ENCODE measurements around the gene DNHD1. TPM values are rescaled to one million over a fixed set of nuclear protein-coding genes. Genes with fewer than 3 reads are reported as not detected.

Gene DNHD1
- total RNA-seq, 1 donor from 2014 or later = 7.0 TPM

DNA sequence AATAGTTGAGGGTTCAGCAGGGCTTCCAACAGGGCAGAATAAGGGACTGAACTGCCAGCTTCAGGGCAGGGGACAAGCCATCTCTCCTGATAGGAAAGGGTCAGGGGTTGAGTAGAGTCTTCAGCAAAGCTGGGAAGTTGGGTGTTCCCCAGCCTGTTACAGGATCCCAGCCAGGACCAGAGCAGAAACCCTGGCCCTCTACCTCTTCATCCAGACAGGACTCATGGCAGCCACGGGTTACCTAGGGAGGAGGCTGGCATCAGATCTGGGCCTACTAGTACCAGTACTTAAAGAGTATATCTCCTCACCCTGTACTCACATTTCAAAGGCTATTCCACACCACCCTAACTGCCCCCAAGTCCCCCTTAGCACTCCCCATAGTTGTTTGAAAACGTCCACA is 117.4 kb downstream of the DNHD1 start:
- Mint-ChIP-seq H3K27ac (no peak overlapping the region), H3K9me3 (ENCODE audit: low read depth) (no peaks in the 10 kb centered on the region), H3K27me3 (no peaks in the 10 kb centered on the region), H3K36me3 (ENCODE audit: insufficient read depth) (peaks cover 12% of the 10 kb centered on the region), H3K4me1 (ENCODE audit: low read depth) (peaks cover 9% of the 10 kb centered on the region), H3K4me3 (ENCODE audit: low read depth) (no peak overlapping the region)
- no peak for DNase-seq (ENCODE audit: low spot score, unreplicated experiment)
- TF ChIP-seq, protein P1, sequence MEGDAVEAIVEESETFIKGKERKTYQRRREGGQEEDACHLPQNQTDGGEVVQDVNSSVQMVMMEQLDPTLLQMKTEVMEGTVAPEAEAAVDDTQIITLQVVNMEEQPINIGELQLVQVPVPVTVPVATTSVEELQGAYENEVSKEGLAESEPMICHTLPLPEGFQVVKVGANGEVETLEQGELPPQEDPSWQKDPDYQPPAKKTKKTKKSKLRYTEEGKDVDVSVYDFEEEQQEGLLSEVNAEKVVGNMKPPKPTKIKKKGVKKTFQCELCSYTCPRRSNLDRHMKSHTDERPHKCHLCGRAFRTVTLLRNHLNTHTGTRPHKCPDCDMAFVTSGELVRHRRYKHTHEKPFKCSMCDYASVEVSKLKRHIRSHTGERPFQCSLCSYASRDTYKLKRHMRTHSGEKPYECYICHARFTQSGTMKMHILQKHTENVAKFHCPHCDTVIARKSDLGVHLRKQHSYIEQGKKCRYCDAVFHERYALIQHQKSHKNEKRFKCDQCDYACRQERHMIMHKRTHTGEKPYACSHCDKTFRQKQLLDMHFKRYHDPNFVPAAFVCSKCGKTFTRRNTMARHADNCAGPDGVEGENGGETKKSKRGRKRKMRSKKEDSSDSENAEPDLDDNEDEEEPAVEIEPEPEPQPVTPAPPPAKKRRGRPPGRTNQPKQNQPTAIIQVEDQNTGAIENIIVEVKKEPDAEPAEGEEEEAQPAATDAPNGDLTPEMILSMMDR (IDR thresholded peaks at IDR 0.05; ENCODE audit: unreplicated experiment) = no peak

DNA sequence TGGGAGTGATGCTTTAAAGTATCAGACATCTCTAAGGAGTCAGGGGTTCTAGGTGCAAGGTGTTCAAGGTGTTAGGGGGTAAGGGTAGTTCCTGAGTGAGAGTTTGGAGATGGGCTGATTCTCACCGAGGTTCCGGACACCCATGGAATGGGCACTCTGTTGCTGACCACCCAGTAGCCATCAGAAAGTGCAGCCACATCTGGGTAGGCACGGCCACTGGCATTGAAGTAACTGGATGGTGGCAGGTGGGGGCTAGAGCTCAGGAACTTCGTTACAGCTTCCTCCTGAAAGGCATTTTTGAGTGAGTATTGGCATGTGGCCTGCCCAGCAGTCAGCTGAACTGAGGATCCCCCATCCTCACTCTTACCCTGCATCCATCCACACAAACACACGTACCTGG is 118.0 kb downstream of the DNHD1 start:
- no peaks in the 10 kb centered on the region for H3K27me3 Mint-ChIP-seq
- H3K4me3 Mint-ChIP-seq (ENCODE audit: low read depth) = no peak overlapping the region
- H3K4me1 Mint-ChIP-seq (ENCODE audit: low read depth) = peaks cover 9% of the 10 kb centered on the region
- TF ChIP-seq, protein P1 (IDR thresholded peaks at IDR 0.05; ENCODE audit: unreplicated experiment) = no peak
- H3K36me3 Mint-ChIP-seq (ENCODE audit: insufficient read depth) = peaks cover 6% of the 10 kb centered on the region
- H3K27ac Mint-ChIP-seq = no peak overlapping the region
- no peaks in the 10 kb centered on the region for H3K9me3 Mint-ChIP-seq (ENCODE audit: low read depth)
- DNase-seq (ENCODE audit: low spot score, unreplicated experiment) = no peak

DNA sequence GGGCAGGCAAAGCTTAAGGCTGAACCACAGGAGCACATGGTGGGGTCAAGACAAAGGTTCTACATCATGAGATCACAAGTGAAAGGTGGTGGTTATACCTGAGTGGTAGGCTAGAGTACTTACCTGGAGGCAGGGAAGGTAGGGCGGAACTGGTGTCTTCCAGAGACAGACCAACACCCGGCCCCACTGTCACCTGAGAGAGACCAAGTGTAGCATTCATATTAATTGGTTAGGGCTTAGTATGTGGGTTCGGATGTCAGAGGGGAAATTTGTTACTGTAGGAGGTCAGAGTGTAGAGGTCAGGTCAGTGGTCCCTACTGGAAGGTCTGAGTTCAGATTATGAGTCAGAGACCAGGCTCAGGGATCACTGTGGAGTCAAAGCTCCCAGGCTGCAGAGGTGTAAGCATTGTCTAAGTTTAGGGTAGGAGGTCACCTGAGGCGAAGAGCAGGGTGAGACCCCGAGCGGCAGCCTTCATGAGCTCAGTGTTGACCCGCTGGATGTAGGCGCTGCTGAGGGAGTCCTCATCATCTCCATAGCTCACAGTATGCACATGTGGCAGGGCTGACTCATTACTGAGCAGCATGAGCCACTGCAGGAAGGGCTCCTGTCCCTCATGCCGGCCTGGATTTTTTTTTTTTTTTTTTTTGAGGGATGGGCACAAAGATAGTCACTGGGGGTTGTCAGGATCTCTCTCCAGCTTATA is 119.0 kb downstream of the DNHD1 start:
- TF ChIP-seq, protein P1 (IDR thresholded peaks at IDR 0.05; ENCODE audit: unreplicated experiment) = no peak
- Mint-ChIP-seq H3K4me1 (ENCODE audit: low read depth) (peaks cover 6% of the 10 kb centered on the region), H3K27ac (no peak overlapping the region), H3K4me3 (ENCODE audit: low read depth) (no peak overlapping the region), H3K27me3 (no peaks in the 10 kb centered on the region), H3K36me3 (ENCODE audit: insufficient read depth) (peaks cover 2% of the 10 kb centered on the region), H3K9me3 (ENCODE audit: low read depth) (no peaks in the 10 kb centered on the region)
- DNase-seq (ENCODE audit: low spot score, unreplicated experiment) = no peak

DNA sequence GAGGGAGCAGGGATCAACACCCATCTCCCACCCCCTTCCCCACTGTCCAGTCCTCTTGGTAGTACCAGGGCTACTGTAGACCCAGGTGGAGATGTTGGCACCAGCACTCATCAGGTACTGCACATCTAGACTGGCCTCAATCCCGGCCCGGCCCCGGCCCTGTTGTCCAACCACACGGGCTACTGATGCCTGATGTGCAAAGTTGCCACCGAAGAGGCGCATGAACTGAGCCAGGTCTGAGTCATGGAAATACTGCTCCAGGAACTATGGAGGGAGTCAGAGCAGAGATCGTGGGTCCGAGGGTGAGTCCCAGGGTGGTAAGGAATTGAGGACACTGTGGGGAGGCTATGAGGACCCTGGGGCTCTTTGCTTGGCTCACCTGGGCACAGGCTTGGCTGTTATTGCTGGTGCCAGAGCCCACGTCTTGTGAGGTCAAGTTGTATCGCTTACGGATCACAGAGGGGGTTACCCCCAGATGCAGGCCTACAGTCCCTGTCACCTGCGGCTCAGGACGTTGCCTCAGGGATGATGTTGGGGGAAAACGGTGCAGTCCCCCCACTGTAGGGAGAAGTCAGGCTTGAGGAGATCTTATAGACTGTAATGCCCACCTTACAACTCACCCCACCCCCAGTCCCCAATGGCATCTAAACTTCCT is 119.6 kb downstream of the DNHD1 start:
- H3K27me3 Mint-ChIP-seq = no peaks in the 10 kb centered on the region
- H3K27ac Mint-ChIP-seq = no peak overlapping the region
- H3K36me3 Mint-ChIP-seq (ENCODE audit: insufficient read depth) = peaks cover 2% of the 10 kb centered on the region
- peaks cover 1% of the 10 kb centered on the region for H3K4me1 Mint-ChIP-seq (ENCODE audit: low read depth)
- no peak for DNase-seq (ENCODE audit: low spot score, unreplicated experiment)
- no peak overlapping the region for H3K4me3 Mint-ChIP-seq (ENCODE audit: low read depth)
- no peaks in the 10 kb centered on the region for H3K9me3 Mint-ChIP-seq (ENCODE audit: low read depth)
- TF ChIP-seq, protein P1 (IDR thresholded peaks at IDR 0.05; ENCODE audit: unreplicated experiment) = no peak

DNA sequence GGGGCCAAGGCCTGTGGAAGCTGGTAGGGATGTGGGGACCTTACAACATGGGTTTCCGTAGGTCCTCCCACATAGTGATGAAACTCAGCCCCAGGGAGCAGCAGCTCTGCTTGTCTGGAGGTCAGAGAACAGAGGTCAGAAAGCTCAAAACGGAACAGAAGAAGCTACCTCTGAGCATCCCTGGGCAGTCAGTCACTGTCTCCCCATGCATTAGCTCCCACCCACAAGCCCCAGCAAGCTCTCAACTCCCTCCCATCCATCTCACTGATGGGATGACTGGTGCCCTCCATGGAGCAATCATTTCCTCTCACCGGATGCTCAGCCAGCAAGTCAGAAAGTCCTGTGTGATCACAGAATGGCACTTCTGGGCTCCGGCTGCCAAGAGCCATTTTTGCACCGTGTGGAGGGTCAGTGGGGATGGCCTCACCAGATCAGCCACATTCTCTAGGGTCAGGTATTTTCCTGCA is 120.3 kb downstream of the DNHD1 start:
- Mint-ChIP-seq H3K9me3 (ENCODE audit: low read depth) (no peaks in the 10 kb centered on the region), H3K27ac (no peak overlapping the region), H3K4me1 (ENCODE audit: low read depth) (peaks cover 1% of the 10 kb centered on the region), H3K36me3 (ENCODE audit: insufficient read depth) (peaks cover 2% of the 10 kb centered on the region), H3K4me3 (ENCODE audit: low read depth) (no peak overlapping the region), H3K27me3 (no peaks in the 10 kb centered on the region)
- DNase-seq (ENCODE audit: low spot score, unreplicated experiment) = no peak
- TF ChIP-seq, protein P1 (IDR thresholded peaks at IDR 0.05; ENCODE audit: unreplicated experiment) = no peak

Measured in progenitor cell of endocrine pancreas (in vitro differentiated cells).